Neural cell (in vitro differentiated cells): ENCODE data around the gene IGF2R. TPM values are rescaled to one million over a fixed set of nuclear protein-coding genes. Genes with fewer than 3 reads are reported as not detected.

Experiments
- H2AFZ ChIP-seq: fragments of 200-600, 300-800 bp; sonication (generic), shearing (Covaris generic); 2 replicates; pipeline ENCODE4 v1.6.0; 2014; ENCODE audit warnings: low read depth, mild to moderate bottlenecking, antibody characterized with exemption, low read length, moderate library complexity
- H3F3A ChIP-seq: fragments of 200-600 bp; shearing (Covaris generic); 2 replicates; pipeline ENCODE4 v1.6.1; 2016; ENCODE audit warnings: mild to moderate bottlenecking, moderate library complexity, mixed read lengths, antibody characterized with exemption, low read length; ENCODE audit not compliant: insufficient read depth, poor library complexity, severe bottlenecking
- H3K27ac ChIP-seq: fragments of 200-600, 300-800 bp; sonication (generic), shearing (Covaris generic); 2 replicates; pipeline ENCODE4 v1.5.1; 2014; ENCODE audit warnings: mild to moderate bottlenecking, low read length, moderate library complexity
- H3K27me3 ChIP-seq: fragments of 300-800, 200-600 bp; sonication (generic), shearing (Covaris generic); 2 replicates; pipeline ENCODE4 v1.6.0; 2014; ENCODE audit warnings: mild to moderate bottlenecking, low read depth, low read length, moderate library complexity; ENCODE audit not compliant: insufficient read depth
- H3K36me3 ChIP-seq: fragments of 300-800, 200-600 bp; sonication (generic), shearing (Covaris generic); 2 replicates; pipeline ENCODE4 v1.5.1; 2014; ENCODE audit warnings: mild to moderate bottlenecking, antibody characterized with exemption, low read length, moderate library complexity; ENCODE audit not compliant: insufficient read depth
- H3K4me2 ChIP-seq: fragments of 300-800, 200-600 bp; sonication (generic), shearing (Covaris generic); 2 replicates; pipeline ENCODE4 v1.6.0; 2014; ENCODE audit warnings: mild to moderate bottlenecking, low read length
- H3K4me3 ChIP-seq: fragments of 300-800, 200-600 bp; sonication (generic), shearing (Covaris generic); 2 replicates; pipeline ENCODE4 v1.5.1; 2014; ENCODE audit warnings: mild to moderate bottlenecking, low read length, moderate library complexity
- H3K79me2 ChIP-seq: fragments of 200-600 bp; shearing (Covaris generic); replicated peaks from 2 replicates; pipeline ENCODE4 v1.6.0; 2014; ENCODE audit warnings: mild to moderate bottlenecking, low read length, moderate library complexity; ENCODE audit not compliant: insufficient read depth
- H3K9ac ChIP-seq: fragments of 300-800, 200-600 bp; sonication (generic), shearing (Covaris generic); 2 replicates; pipeline ENCODE4 v1.6.1; 2016; ENCODE audit warnings: mild to moderate bottlenecking, low read length, mixed read lengths
- H3K9me2 ChIP-seq: fragments of 200-600 bp; shearing (Covaris generic); 2 replicates; pipeline ENCODE4 v1.6.1; 2016; ENCODE audit warnings: mild to moderate bottlenecking, low read length, mixed read lengths; ENCODE audit not compliant: insufficient read depth
- H3K9me3 ChIP-seq: fragments of 200-600, 300-800 bp; sonication (generic), shearing (Covaris generic); 2 replicates; pipeline ENCODE4 v1.6.1; 2016; ENCODE audit warnings: mild to moderate bottlenecking, mixed run types, low read length, moderate library complexity, mixed read lengths
- H4K20me1 ChIP-seq: fragments of 200-600 bp; shearing (Covaris generic); 2 replicates; pipeline ENCODE4 v1.6.1; 2016; ENCODE audit warnings: mild to moderate bottlenecking, mixed run types; ENCODE audit not compliant: insufficient read depth
- CTCF ChIP-seq: fragments of 450-650 bp; IDR thresholded peaks from 2 replicates; pipeline ENCODE4 v1.5.1; 2014; ENCODE audit warnings: antibody characterized with exemption, mild to moderate bottlenecking, moderate library complexity; ENCODE audit not compliant: poor library complexity, severe bottlenecking
- EP300 ChIP-seq: fragments of 450-650 bp; conservative IDR thresholded peaks from 2 replicates; pipeline ENCODE4 v1.6.1; 2014; ENCODE audit warnings: antibody characterized with exemption, mild to moderate bottlenecking, moderate library complexity; ENCODE audit not compliant: poor library complexity, severe bottlenecking
- EZH2 ChIP-seq: fragments of 200-600, 300-800 bp; shearing (Covaris generic), sonication (generic); IDR thresholded peaks from 2 replicates; pipeline ENCODE4 v1.6.1; 2014; ENCODE audit warnings: antibody characterized with exemption, low read length, borderline replicate concordance, mild to moderate bottlenecking; ENCODE audit not compliant: insufficient read depth, poor library complexity, severe bottlenecking
- MXI1 ChIP-seq: fragments of 450-650 bp; conservative IDR thresholded peaks from 2 replicates; pipeline ENCODE4 v1.6.1; 2014; ENCODE audit warnings: antibody characterized with exemption, mild to moderate bottlenecking; ENCODE audit not compliant: poor library complexity, severe bottlenecking
- POLR2AphosphoS5 ChIP-seq: IDR thresholded peaks from 2 replicates; pipeline ENCODE4 v1.6.1; 2012
- RAD21 ChIP-seq: fragments of 450-650 bp; conservative IDR thresholded peaks from 2 replicates; pipeline ENCODE4 v1.6.1; 2014; ENCODE audit warnings: antibody characterized with exemption, mild to moderate bottlenecking, moderate library complexity
- SMC3 ChIP-seq: fragments of 450-650 bp; conservative IDR thresholded peaks from 2 replicates; pipeline ENCODE4 v1.6.1; 2014; ENCODE audit warnings: antibody characterized with exemption, mild to moderate bottlenecking, moderate library complexity; ENCODE audit not compliant: poor library complexity
- TAF1 ChIP-seq: IDR thresholded peaks from 2 replicates; pipeline ENCODE4 v1.6.1; 2012; ENCODE audit warnings: low read depth
- polyA plus RNA-seq: library from polyadenylated mRNA; depleted of rRNA; stranded (reverse); fragments of >200 nt; gene quantifications from 2 replicates; pipeline ENCODE4 v1.2.3, GENCODE V29; 2014
- TF ChIP-seq, protein P1 (sequence below): IDR thresholded peaks from 2 replicates; pipeline ENCODE4 v1.6.1; 2012; ENCODE audit warnings: borderline replicate concordance

The IGF2R gene
- polyA plus RNA-seq, 1 donor from 2014 or later = 15.0 TPM

GRCh38 chr6:160085226-160085625, 116.3 kb downstream of the IGF2R start:
- Histone ChIP-seq H3K79me2 (no peaks in the 10 kb centered on the region), H3K27me3 (no peaks in the 10 kb centered on the region), H3K9me3 (no peaks in the 10 kb centered on the region), H3K4me2 (no peak overlapping the region), H4K20me1 (no peaks in the 10 kb centered on the region), H3K36me3 (peaks cover 8% of the 10 kb centered on the region), H3K9me2 (no peaks in the 10 kb centered on the region), H3F3A (no peaks in the 10 kb centered on the region), H2AFZ (no peak overlapping the region), H3K4me3 (no peak overlapping the region), H3K9ac (no peak overlapping the region), H3K27ac (no peak overlapping the region)
- TF ChIP-seq TAF1 (no peak), CTCF (no peak), EP300 (no peak), POLR2AphosphoS5 (no peak), RAD21 (no peak), EZH2 (no peak), SMC3 (no peak), MXI1 (no peak)
- TF ChIP-seq, protein P1, sequence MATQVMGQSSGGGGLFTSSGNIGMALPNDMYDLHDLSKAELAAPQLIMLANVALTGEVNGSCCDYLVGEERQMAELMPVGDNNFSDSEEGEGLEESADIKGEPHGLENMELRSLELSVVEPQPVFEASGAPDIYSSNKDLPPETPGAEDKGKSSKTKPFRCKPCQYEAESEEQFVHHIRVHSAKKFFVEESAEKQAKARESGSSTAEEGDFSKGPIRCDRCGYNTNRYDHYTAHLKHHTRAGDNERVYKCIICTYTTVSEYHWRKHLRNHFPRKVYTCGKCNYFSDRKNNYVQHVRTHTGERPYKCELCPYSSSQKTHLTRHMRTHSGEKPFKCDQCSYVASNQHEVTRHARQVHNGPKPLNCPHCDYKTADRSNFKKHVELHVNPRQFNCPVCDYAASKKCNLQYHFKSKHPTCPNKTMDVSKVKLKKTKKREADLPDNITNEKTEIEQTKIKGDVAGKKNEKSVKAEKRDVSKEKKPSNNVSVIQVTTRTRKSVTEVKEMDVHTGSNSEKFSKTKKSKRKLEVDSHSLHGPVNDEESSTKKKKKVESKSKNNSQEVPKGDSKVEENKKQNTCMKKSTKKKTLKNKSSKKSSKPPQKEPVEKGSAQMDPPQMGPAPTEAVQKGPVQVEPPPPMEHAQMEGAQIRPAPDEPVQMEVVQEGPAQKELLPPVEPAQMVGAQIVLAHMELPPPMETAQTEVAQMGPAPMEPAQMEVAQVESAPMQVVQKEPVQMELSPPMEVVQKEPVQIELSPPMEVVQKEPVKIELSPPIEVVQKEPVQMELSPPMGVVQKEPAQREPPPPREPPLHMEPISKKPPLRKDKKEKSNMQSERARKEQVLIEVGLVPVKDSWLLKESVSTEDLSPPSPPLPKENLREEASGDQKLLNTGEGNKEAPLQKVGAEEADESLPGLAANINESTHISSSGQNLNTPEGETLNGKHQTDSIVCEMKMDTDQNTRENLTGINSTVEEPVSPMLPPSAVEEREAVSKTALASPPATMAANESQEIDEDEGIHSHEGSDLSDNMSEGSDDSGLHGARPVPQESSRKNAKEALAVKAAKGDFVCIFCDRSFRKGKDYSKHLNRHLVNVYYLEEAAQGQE = no peak

DNA sequence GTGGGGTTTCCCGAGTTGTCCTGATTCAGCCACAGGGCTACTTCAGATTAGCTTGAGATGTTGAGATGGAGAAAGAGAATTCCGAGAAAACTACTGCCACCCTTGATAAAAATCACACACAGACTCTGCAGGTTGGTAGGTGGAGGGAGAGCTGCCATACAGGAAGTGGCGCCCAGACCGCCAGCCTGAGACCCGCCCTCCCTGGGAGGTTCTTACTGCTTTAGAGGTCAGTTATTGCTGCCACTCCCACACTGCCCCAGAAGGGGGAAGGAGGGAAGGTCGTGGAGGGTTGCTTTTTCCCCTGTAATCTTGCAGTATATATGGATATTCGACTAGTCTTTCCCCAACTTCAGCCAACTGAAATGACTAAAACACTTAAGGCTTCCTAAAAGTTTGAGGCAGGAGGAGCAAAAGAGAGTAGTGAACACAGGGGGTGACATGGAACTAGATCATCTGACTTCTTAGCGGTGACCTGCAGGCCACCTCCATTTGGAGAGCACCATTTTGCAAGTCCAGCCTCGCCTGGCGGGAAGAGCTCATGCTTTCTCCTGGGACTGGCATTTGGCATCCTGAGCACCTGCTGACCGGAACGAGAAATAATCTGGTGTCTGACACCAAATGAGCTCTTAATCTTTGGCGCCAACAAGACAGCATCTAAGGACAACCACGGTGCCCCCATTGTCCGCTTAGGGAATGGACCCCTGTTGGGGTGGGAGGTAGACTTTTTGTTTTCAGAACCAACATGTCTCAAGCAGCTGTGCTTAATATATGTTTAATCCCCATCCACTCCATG, 117.0 kb downstream of the IGF2R start:
- Histone ChIP-seq H3K79me2 (no peaks in the 10 kb centered on the region), H4K20me1 (no peaks in the 10 kb centered on the region), H3K27ac (no peak overlapping the region), H3F3A (no peaks in the 10 kb centered on the region), H3K27me3 (no peaks in the 10 kb centered on the region), H3K9me2 (no peaks in the 10 kb centered on the region), H3K36me3 (peaks cover 8% of the 10 kb centered on the region), H3K9me3 (no peaks in the 10 kb centered on the region), H3K9ac (no peak overlapping the region), H3K4me2 (no peak overlapping the region), H2AFZ (no peak overlapping the region), H3K4me3 (no peak overlapping the region)
- TF ChIP-seq TAF1 (no peak), MXI1 (no peak), POLR2AphosphoS5 (no peak), CTCF (no peak), EZH2 (no peak), RAD21 (no peak), SMC3 (no peak), EP300 (no peak)
- TF ChIP-seq, protein P1 = no peak
